PFSK-1 (cell line): Measurements from ENCODE around the gene GNS.

ENCODE experiments used
- FOXP2 ChIP-seq: optimal IDR thresholded peaks from 2 replicates; pipeline ENCODE3; 2011; ENCODE audit warnings: borderline replicate concordance, control low read depth, inconsistent platforms; ENCODE audit not compliant: insufficient read depth; ENCODE audit errors: extremely low read length, extremely low read depth
- POLR2AphosphoS5 ChIP-seq: IDR thresholded peaks from 2 replicates; pipeline ENCODE4 v1.6.1; 2012; ENCODE audit warnings: low read depth, mild to moderate bottlenecking, control low read depth, low read length, moderate library complexity
- REST ChIP-seq, 2 experiments: IDR thresholded peaks; 2 replicates each; pipeline versions ENCODE4 v1.6.1 to v1.8.0; 2011 to 2012; ENCODE audit warnings: low read depth in 2 of 2, low read length in 2 of 2, control low read depth in 1 of 2, inconsistent platforms in 1 of 2, mild to moderate bottlenecking in 1 of 2, moderate library complexity in 1 of 2; ENCODE audit not compliant: insufficient read depth in 1 of 2
- SIN3A ChIP-seq: IDR thresholded peaks from 2 replicates; pipeline ENCODE4 v1.6.1; 2012; ENCODE audit warnings: mild to moderate bottlenecking, low read length, moderate library complexity, borderline replicate concordance; ENCODE audit not compliant: insufficient read depth

GRCh38 chr12:64683816-64684543, 75.2 kb downstream of the GNS start:
- TF ChIP-seq FOXP2: no peak
- TF ChIP-seq SIN3A: no peak
- no peak for TF ChIP-seq POLR2AphosphoS5
- TF ChIP-seq REST (IDR thresholded peaks at IDR 0.05; ENCODE audit: insufficient read depth in 1 of 2, low read depth in 2 of 2, low read length in 2 of 2): no peak
